WTC11 (cell line): ENCODE measurements around the gene TTC24.

Experiments used
- CTCF ChIP-seq: fragments of 200-600 bp; IDR thresholded peaks from 2 replicates; pipeline ENCODE4 v1.8.0; 2022; ENCODE audit warnings: antibody characterized with exemption
- NR1H2 ChIP-seq: sonication (generic); formaldehyde crosslinking; IDR thresholded peaks from 2 replicates; pipeline ENCODE4 v1.9.0; 2021; ENCODE audit warnings: mild to moderate bottlenecking, moderate library complexity, missing genetic modification reagents
- NR2C2 ChIP-seq: sonication (generic); formaldehyde crosslinking; IDR thresholded peaks from 2 replicates; pipeline ENCODE4 v1.8.0; 2022; ENCODE audit warnings: mild to moderate bottlenecking, missing genetic modification reagents
- ZNF281 ChIP-seq: sonication (generic); formaldehyde crosslinking; IDR thresholded peaks from 2 replicates; pipeline ENCODE4 v1.8.0; 2023; ENCODE audit warnings: mild to moderate bottlenecking, missing genetic modification reagents

GRCh38 chr1:156572663-156573018 is 6.9 kb upstream of the TTC24 start:
- TF ChIP-seq NR2C2 (CRISPR knock-in tag) (no peak), CTCF (no peak), ZNF281 (no peak), NR1H2 (CRISPR knock-in tag) (no peak)
